Ascending aorta (tissue), 2 donors: ENCODE results near the gene PLA2G3. TPM values are rescaled to one million over a fixed set of nuclear protein-coding genes. Genes with fewer than 3 reads are reported as not detected.
A peak's percentile ranks its signal among the peaks of the same experiment; 100 is the strongest.

Experiments used
- DNase-seq, 2 donors: peaks; one replicate each; pipeline ENCODE4 v3.0.0-alpha.2; 2019; ENCODE audit warnings: low spot score in 2 of 2
- H3K27ac ChIP-seq, 2 donors: fragments of 200-600 bp; sonication (generic); one replicate each; pipeline ENCODE4 v1.5.1; 2016 to 2017; ENCODE audit warnings: mild to moderate bottlenecking in 1 of 2
- H3K27me3 ChIP-seq: fragments of 200-600 bp; sonication (generic); one replicate; pipeline ENCODE4 v1.5.1; 2017
- H3K36me3 ChIP-seq, 2 donors: fragments of 200-600 bp; sonication (generic); one replicate each; pipeline ENCODE4 v1.5.1; 2016
- H3K4me1 ChIP-seq, 2 donors: fragments of 200-600 bp; sonication (generic); one replicate each; pipeline ENCODE4 v1.5.1; 2016 to 2017; ENCODE audit warnings: mild to moderate bottlenecking in 1 of 2
- H3K4me3 ChIP-seq, 2 donors: fragments of 200-600 bp; sonication (generic); one replicate each; pipeline ENCODE4 v1.5.1; 2016 to 2017; ENCODE audit warnings: mild to moderate bottlenecking in 1 of 2
- H3K9me3 ChIP-seq, 2 donors: fragments of 200-600 bp; sonication (generic); one replicate each; pipeline ENCODE4 v1.5.1; 2016
- intact Hi-C: fragments of 100-400 bp; cut with DNase I; formaldehyde crosslinking; loops from one replicate; pipeline ENCODE4 v1.15.1; 2023
- total RNA-seq: library from RNA; depleted of rRNA; stranded (reverse); fragments of >200 nt; gene quantifications from one replicate; pipeline ENCODE4 v1.1.0, GENCODE V29; 2016
- TF ChIP-seq, protein P1 (sequence below), 3 experiments: fragments of 200-600 bp in 2 of 3; fragments of 450-650 bp in 1 of 3; sonication (generic) in 2 of 3; IDR thresholded peaks; one replicate each; pipeline ENCODE4 v1.5.1; 2016 to 2019; ENCODE audit warnings: antibody characterized with exemption in 3 of 3, mild to moderate bottlenecking in 1 of 3, moderate library complexity in 1 of 3

Gene PLA2G3
- total RNA-seq, 1 donor from 2014 or later, result not detected

DNA sequence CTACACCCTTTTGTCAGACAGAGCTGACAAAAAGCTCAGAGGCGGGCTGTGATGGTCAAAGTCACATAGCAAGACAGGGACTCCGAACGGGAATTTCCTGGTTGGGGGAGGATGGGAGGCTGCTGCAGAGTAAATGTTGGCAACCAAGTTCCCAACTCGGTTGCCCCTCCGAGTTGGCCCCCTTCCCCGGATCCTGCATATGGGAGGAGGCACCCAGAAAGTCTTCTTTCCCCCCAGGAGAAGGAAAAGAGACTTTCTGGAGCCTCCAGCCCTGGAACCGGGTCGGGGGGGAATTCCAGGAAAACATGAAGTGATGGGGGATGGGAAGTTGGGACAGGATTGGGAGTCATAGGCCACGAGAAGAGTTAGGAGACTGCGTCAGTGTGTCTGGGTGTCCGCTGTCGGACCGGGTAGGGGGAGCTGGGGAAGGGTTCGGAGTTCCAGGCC lies 33.6 kb downstream of the PLA2G3 start:
- no peaks in the 10 kb centered on the region for H3K27me3 ChIP-seq
- H3K36me3 ChIP-seq, result peaks cover 14 to 16% of the 10 kb centered on the region in 2 donors
- peak overlapping the region; percentile 98 to 99 for H3K27ac ChIP-seq
- intact Hi-C loops, result loop anchor here (1.0 to 10.0 kb wide), 6 partner anchors 43 to 682 kb away; partner anchors contain the start of genes MTFP1 and PIK3IP1
- TF ChIP-seq, protein P1, sequence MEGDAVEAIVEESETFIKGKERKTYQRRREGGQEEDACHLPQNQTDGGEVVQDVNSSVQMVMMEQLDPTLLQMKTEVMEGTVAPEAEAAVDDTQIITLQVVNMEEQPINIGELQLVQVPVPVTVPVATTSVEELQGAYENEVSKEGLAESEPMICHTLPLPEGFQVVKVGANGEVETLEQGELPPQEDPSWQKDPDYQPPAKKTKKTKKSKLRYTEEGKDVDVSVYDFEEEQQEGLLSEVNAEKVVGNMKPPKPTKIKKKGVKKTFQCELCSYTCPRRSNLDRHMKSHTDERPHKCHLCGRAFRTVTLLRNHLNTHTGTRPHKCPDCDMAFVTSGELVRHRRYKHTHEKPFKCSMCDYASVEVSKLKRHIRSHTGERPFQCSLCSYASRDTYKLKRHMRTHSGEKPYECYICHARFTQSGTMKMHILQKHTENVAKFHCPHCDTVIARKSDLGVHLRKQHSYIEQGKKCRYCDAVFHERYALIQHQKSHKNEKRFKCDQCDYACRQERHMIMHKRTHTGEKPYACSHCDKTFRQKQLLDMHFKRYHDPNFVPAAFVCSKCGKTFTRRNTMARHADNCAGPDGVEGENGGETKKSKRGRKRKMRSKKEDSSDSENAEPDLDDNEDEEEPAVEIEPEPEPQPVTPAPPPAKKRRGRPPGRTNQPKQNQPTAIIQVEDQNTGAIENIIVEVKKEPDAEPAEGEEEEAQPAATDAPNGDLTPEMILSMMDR (IDR thresholded peaks at IDR 0.05), result no peak
- DNase-seq, result peak in 1 of 2 donors; percentile 80
- peak overlapping the region; percentile 87 to 94 for H3K4me3 ChIP-seq
- no peaks in the 10 kb centered on the region for H3K9me3 ChIP-seq
- peaks cover 4 to 41% of the 10 kb centered on the region in 2 donors for H3K4me1 ChIP-seq

DNA sequence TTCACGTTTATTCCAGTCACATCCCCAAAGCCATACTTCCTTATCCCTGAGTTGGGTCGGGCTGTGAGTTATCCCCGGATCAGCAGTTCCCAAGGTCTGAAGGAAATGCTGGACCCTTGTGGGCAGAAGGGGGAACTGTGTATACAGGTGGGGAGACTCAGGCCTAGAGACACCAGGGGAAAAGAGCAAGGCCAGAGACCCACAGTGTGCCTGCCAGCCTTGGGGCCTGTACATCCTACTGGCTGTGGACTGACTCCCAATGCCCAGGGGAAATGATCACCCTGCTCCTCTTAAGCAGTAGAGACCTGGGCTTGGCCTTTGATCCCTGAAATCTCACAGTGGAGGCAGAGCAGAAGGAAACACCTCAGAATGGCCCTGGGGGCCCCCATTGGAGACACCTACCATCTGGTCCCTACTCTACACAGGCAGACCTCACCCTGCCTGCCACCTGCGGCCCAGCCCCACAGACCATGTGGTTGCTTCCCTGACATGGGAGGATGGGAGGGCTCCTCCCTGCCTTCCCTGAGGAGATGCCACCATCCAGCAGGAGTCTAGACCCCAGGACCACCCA lies 34.2 kb downstream of the PLA2G3 start:
- TF ChIP-seq, protein P1 (IDR thresholded peaks at IDR 0.05), result peak in 2 of 3 experiments; percentile 13 to 29

DNA sequence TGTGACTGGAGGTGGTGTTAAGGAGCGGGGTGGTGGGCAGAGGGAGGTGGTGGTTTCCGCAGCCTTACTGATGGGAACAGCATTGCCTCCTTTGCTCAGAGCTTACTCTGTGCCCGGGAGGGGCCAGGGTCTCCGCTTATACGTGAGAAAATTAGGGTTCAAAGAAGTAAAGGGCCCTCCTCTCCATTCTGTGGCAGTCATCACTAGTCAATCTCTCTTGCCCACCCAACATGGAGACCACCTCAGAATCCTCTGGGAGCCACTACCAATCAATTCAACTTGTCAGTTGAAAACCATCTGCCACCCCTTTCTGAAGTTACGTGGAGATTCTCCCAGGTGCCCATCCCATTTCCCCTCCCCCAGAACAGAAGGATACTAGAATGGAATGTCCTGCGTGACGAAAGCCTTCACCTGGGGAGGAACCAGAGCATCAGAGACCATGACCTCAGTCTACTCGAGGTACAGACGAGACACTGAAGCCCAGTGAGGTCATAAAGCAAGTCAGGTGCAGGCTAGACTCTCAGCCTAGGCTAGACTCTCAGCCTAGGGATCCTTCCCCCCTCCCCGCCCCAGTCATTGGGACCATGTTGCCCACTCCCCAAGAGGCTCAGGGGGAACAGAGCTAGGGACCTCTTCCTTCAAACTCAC lies 34.9 kb downstream of the PLA2G3 start:
- Histone ChIP-seq H3K27ac (peak overlapping the region; percentile 98 to 99), H3K4me3 (peak overlapping the region; percentile 87 to 94), H3K4me1 (peaks cover 4 to 54% of the 10 kb centered on the region in 2 donors), H3K36me3 (peaks cover 24 to 29% of the 10 kb centered on the region in 2 donors), H3K9me3 (no peaks in the 10 kb centered on the region), H3K27me3 (no peaks in the 10 kb centered on the region)
- intact Hi-C loops, result loop anchor here (2.0 to 10.0 kb wide), 4 partner anchors 15 to 681 kb away; partner anchors contain the start of genes MTFP1 and PIK3IP1
- no peak for DNase-seq
- TF ChIP-seq, protein P1 (IDR thresholded peaks at IDR 0.05), result no peak

More for the DNA sequence above, 34.2 kb downstream of the PLA2G3 start:
- DNase-seq, result peak in 1 of 2 donors; percentile 67
- Histone ChIP-seq H3K27me3 (no peaks in the 10 kb centered on the region), H3K4me3 (peak overlapping the region; percentile 87 to 94), H3K9me3 (no peaks in the 10 kb centered on the region), H3K4me1 (peaks cover 4 to 48% of the 10 kb centered on the region in 2 donors), H3K36me3 (peaks cover 17 to 22% of the 10 kb centered on the region in 2 donors), H3K27ac (peak overlapping the region; percentile 98 to 99)
- intact Hi-C loops, result loop anchor here (2.0 to 10.0 kb wide), 5 partner anchors 125 to 681 kb away; partner anchors contain the start of genes MTFP1 and PIK3IP1

DNA sequence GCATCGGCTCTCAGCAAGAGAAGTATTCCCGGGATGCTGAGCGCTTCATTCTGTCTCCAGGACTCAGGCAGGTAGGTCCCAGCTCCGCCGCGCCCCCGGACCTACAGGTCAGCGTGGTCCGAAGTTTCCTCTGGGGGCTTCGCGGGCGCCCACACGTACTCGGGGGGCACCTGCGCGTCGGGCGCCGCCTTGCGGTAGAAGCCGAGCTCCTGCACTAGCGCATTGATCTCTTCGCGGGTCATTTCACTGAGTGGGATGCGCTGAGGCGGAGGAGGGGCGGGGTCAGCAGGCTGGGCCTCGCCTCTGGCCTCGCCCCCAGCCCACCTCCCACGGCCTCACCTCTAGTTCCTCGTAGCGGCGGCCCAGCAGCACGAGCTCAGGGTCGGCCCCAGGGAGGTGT lies 35.4 kb downstream of the PLA2G3 start:
- peak overlapping the region; percentile 98 to 99 for H3K27ac ChIP-seq
- peak overlapping the region; percentile 87 to 94 for H3K4me3 ChIP-seq
- peaks cover 4 to 58% of the 10 kb centered on the region in 2 donors for H3K4me1 ChIP-seq
- no peaks in the 10 kb centered on the region for H3K9me3 ChIP-seq
- DNase-seq, result peak in 1 of 2 donors; percentile 70
- peaks cover 29 to 34% of the 10 kb centered on the region in 2 donors for H3K36me3 ChIP-seq
- H3K27me3 ChIP-seq, result no peaks in the 10 kb centered on the region
- intact Hi-C loops, result loop anchor here (2.0 to 10.0 kb wide), 4 partner anchors 14 to 680 kb away; partner anchors contain the start of genes MTFP1 and PIK3IP1
- TF ChIP-seq, protein P1 (IDR thresholded peaks at IDR 0.05), result peak; percentile 25 to 50 (median 37)

DNA sequence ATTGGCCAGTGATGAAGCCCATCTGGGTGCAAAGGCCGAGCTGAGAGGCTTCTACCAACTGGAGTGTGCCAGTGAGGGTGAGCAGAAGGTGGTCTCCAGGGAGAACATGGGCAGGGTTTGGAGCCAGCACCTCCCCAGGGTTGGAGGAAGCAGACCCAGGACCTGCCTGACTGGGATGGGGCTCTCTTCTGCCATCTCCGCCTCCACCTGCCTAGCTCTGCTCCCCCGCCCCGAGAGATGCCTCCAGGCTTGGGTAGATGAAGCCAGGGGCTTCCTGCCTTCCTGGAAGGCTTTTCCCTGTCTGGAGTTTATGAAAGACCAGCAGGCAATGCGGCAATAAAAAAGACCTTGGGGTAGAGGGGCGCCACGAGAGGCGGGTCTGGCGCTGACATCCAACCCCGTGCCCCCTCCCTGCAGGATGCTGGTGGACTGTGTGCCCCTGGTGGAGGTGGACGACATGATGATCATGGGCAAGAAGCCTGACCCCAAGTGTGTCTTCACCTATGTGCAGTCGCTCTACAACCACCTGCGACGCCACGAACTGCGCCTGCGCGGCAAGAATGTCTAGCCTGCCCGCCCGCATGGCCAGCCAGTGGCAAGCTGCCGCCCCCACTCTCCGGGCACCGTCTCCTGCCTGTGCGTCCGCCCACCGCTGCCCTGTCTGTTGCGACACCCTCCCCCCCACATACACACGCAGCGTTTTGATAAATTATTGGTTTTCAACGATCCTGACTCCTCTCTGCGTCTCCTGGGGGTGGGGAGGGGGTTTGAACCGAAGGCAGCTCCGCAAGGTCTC lies 36.2 kb downstream of the PLA2G3 start:
- TF ChIP-seq, protein P1 (IDR thresholded peaks at IDR 0.05), result no peak
- H3K9me3 ChIP-seq, result no peaks in the 10 kb centered on the region
- H3K4me3 ChIP-seq, result peak overlapping the region; percentile 87 to 94
- peak in 1 of 2 donors; percentile 84 for DNase-seq
- H3K4me1 ChIP-seq, result peaks cover 5 to 65% of the 10 kb centered on the region in 2 donors
- peaks cover 37 to 42% of the 10 kb centered on the region in 2 donors for H3K36me3 ChIP-seq
- no peaks in the 10 kb centered on the region for H3K27me3 ChIP-seq
- intact Hi-C loops, result loop anchor here (2.0 to 10.0 kb wide), 2 partner anchors 13 to 679 kb away; partner anchors contain the start of gene MTFP1
- peak overlapping the region; percentile 98 to 99 for H3K27ac ChIP-seq
